AG04449 (cell line): ENCODE measurements around the gene STX16.
A peak's percentile ranks its signal among the peaks of the same experiment; 100 is the strongest.

Experiments used
- CTCF ChIA-PET: fragments of 350-600 bp; formaldehyde crosslinking; extraction: SDS; loops from one replicate; lab custom pipeline; 2021; ENCODE audit warnings: antibody characterized with exemption; lab: Yijun Ruan, JAX
- POLR2A ChIA-PET: fragments of 400-600, 350-600 bp; formaldehyde crosslinking; extraction: SDS; loops from one replicate; lab custom pipeline; 2020; ENCODE audit warnings: antibody characterized with exemption, inconsistent platforms; lab: Yijun Ruan, JAX
- DNase-seq: peaks from one replicate; pipeline ENCODE4 v3.0.0-alpha.2; 2010; ENCODE audit warnings: low read depth, low spot score
- H3K4me3 ChIP-seq: 2 replicates; pipeline ENCODE4 v1.5.1; 2011; ENCODE audit warnings: low read depth, mild to moderate bottlenecking, control low read depth, low read length
- CTCF ChIP-seq: IDR thresholded peaks from one replicate; pipeline ENCODE4 v1.5.1; 2011; ENCODE audit warnings: mild to moderate bottlenecking, moderate library complexity, low read length, control low read depth, inconsistent platforms; ENCODE audit not compliant: insufficient read depth; ENCODE audit errors: missing control alignments

Gene STX16

GRCh38 chr20:58651946-58652605, 993 bp downstream of the STX16 start:
- TF ChIP-seq CTCF = no peak
- CTCF ChIA-PET = interaction anchor here (0.9 to 2.4 kb wide), 18 partner anchors 10 to 417 kb away, joined by 3 to 11 read pairs (median 4); partner anchors contain the start of genes GNAS and VAPB
- peak; percentile 7 for DNase-seq
- POLR2A ChIA-PET = interaction anchor here (0.7 to 2.9 kb wide), 16 partner anchors 13 to 200 kb away, joined by 3 to 26 read pairs (median 4); partner anchors contain the start of genes APCDD1L and GNAS
- peak overlapping the region; percentile 87 for H3K4me3 ChIP-seq

- no peak for TF ChIP-seq CTCF
- ChIA-PET POLR2A (interaction anchor here (0.7 to 2.9 kb wide), 5 partner anchors 27 to 199 kb away, joined by 3 to 26 read pairs (median 3); partner anchors contain the start of genes APCDD1L and GNAS), CTCF (interaction anchor here (0.5 to 2.4 kb wide), 9 partner anchors 14 to 418 kb away, joined by 3 to 10 read pairs (median 3); no protein-coding TSS in a partner anchor)
- no peak for DNase-seq
- peak overlapping the region; percentile 87 for H3K4me3 ChIP-seq
These were observed 1.7 kb downstream of the STX16 start for GRCh38 chr20:58652606-58653294.

- ChIA-PET CTCF (no interaction called here), POLR2A (no interaction called here)
- no peak for DNase-seq
- no peak for TF ChIP-seq CTCF
- H3K4me3 ChIP-seq = no peak overlapping the region
These were observed 3.3 kb downstream of the STX16 start for GRCh38 chr20:58654337-58654736.

GRCh38 chr20:58655328-58656107, 4.4 kb downstream of the STX16 start:
- ChIA-PET POLR2A (no interaction called here), CTCF (no interaction called here)
- no peak for DNase-seq
- TF ChIP-seq CTCF = no peak
- H3K4me3 ChIP-seq = no peak overlapping the region

- TF ChIP-seq CTCF = no peak
- DNase-seq = no peak
- ChIA-PET CTCF (interaction anchor here (1.0 to 3.7 kb wide), 3 partner anchors 14 to 423 kb away, joined by 4 to 14 read pairs (median 5); no protein-coding TSS in a partner anchor), POLR2A (no interaction called here)
- no peak overlapping the region for H3K4me3 ChIP-seq
These were observed 5.7 kb downstream of the STX16 start for GRCh38 chr20:58656831-58657230.
